Stimulated activated CD4-positive, alpha-beta T cell treated with anti-CD3 and anti-CD28 coated beads, TNF-alpha, amount 100 ng/mL, for 4 hours (primary cell): ENCODE data around the gene HELT.
A peak's percentile ranks its signal among the peaks of the same experiment; 100 is the strongest.
"Not testable (repeated sequence)": the region's sequence is repeated elsewhere in the genome, so short reads cannot be mapped to it uniquely, and the experiment has no call there.

Source experiments
- DNase-seq, 3 experiments: peaks; one replicate each; pipeline ENCODE4 v3.0.0-alpha.2; 2020; ENCODE audit warnings: low read depth in 3 of 3

HELT gene

DNA sequence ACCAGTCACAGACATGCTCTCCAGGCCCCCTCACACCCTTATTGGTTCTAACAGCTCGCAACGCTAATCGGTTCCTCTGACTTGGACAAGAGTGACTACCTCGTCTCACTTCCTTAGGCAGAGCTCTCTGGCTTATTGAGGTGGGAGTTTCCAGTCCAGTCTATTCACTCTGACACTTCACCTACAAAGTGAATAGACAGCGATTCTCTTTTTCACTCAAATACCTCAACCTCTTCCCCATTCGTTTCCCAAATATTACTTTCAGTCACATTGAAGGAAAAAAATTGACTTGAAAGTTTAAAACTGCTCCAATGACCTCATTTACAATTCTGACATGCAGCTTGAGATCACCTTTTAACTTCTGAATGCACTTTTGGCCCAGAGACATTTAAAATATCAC, 17.7 kb downstream of the HELT start:
- no peak for DNase-seq

DNA sequence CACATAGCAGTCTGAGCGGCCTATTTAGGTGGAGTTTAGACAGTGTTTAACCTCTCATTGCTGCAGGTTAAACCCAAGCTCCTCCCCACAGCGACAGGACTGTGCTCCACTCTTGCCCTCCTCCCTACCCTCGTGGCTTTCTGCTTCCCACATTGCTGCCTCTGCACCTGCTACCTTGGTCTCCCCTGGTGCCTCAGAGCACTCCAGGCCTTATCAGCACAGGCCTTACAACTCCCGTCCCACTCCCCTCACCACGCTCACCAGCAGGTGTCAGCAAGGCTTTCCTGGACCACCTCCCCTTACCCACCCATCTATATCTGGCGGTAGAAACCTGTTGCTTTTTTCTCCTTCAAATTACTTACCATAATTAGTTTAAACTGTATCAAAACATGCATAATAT, 18.6 kb downstream of the HELT start:
- DNase-seq = no peak

DNA sequence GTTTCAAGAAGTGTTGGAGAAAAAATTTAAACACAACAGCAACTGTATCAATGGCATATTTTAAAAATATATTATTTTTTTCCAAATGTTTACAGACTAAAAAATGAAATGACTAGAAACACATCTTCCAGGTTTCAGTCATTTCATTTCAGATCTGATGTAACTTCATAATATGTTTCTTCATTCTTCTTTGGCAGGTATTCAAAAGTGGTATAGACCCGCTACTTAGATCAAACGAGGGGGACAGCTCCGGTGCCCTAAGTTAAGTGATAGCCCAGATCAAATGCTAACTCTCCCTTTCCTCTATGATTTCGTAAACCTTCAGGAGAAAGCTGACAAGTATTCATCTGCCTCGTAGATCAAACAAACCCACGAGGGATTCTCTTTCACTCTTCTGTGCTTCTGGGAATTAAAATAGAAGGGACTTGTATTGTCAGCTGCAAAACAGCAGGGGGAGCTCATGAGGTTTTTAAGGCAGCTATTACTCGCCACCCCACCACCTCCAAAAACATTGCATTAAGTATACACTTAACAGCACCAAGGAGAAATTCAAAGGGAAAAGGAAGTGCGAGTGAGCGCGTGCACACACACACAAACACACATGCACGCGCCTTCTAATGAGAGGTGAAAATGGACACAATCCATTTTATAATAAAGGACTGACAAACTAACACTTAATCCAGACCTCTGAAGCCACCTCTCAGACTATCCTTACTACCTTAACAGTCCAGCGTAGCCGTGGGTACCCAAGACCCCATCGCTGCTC, 21.4 kb downstream of the HELT start:
- DNase-seq = peak in 1 of 3 experiments; percentile 21

DNA sequence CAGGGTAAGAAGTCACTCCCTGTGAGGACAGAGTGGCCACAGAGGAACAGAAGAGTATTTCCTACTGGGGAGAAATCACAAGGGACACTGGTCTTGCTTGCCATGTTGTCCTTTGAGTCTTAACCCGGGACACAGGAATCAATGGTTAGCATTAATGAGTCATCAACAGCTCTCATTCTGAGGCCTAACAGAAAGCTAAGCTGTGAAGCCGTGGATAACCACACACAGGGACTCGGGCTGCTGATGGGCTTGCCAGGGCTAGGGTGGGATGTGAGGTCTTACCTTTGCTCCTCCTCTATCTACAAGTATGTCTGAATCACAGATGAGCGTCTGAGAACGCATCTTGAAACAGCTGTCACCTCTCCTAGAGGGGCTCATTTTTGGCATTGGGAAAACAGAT, 22.2 kb downstream of the HELT start:
- DNase-seq = no peak

DNA sequence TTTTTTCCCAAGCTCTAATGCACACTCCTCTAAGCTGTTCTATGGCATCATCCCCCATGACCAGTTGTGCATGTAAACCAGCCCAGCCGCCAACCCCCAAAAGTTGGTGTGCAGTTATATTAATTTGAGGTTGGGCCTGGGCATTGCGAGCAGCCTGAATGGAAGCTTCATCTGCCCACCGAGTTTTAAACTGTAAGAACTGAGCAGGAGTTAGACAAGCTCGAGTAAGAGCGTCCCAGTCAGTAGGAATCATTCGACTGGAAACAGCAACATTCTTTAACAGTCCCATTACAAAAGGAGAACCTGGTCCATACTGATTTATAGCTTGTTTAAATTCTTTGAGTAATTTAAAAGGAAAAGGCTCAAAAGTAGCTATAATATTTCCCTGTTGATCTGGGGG, 32.0 kb downstream of the HELT start:
- not testable (repeated sequence) for DNase-seq

DNA sequence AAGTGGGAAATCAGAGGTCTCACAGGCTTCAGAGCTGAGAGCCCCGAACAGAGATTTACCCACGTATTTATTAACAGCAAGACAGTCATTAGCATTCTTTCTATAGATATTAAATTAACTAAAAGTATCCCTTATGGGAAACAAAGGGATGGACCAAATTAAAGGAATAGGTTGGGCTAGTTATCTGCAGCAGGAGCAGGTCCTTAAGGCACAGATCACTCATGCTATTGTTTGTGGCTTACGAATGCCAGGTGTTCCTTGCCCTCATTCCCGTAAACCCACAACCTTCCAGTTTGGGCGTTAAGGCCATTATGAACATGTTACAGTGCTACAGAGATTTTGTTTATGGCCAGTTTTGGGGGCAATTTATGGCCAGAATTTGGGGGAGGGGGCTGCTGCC, 33.0 kb downstream of the HELT start:
- DNase-seq = not testable (repeated sequence)

DNA sequence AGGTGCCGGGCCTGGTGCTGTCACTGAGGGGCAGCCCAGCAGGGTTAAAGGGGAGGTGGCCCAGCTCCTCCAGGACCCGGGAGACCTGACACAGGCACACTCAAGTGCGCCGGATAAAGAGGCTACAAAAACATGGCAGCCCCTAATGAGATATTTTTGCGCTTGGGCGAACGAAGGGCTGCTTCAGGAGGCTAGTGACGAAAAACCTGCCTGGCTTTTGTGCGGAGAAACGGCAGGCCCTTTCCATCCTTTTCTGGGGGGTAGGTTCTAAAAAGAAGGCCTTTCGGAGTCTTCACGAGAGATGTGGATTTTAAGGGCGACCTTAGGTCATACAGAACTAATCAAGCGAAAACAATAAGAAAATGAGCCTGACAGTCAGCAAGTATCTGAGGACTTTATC, 35.5 kb downstream of the HELT start:
- no peak for DNase-seq

DNA sequence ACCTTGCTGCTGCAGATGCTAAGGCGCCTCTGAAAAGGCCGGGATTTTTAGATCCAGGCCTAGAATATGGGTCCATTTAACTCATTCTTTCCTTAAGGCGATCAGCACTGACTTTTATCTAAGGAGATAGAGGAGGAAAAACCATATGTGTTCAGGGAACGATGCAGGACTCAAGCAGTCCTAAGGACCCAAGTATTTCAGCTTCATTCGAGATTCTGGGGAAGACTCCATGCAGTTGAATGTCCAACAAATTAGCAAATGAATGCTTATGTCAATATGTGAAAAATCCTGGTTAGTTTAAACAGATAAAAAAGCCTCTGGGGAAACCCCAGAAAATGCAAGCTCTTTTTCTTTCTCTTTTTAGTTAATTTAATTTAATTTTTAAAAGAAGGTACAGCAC, 36.0 kb downstream of the HELT start:
- no peak for DNase-seq

DNA sequence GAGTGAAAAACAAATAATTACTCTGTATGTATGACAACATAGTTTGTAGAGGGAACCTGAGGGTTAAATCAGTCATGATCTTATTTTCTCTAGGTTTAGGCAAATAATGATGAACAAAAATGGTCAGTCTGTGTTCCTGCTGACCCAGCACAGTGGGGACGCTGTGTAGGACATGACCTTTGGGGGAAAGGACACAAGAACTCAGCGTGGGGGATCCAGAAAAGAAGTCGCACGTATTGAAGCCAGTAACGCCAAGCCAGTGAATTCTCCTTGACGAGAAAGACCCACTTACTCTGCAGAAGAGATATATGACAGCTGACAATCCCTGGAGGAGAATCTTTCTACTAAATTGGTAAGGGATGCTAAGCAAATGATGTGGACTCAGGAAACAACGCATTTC, 36.6 kb downstream of the HELT start:
- DNase-seq = no peak

DNA sequence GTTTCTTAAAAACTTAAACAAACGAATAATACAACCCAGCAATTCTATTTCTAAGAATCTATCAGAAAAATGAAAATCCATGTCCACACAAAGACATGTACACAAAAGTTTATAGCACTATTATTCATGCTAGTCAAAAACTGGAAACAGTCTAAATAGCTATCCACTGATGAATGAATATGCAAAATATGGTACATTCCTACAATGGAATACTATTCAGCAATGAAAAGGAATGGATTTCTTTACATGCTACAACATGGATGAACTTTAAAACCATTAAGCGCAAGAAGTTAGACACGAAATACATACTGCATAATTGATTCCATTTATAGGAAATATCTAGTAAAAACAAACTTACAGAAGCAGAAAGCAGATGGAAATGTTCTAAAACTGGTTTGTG, 43.3 kb downstream of the HELT start:
- DNase-seq = no peak

DNA sequence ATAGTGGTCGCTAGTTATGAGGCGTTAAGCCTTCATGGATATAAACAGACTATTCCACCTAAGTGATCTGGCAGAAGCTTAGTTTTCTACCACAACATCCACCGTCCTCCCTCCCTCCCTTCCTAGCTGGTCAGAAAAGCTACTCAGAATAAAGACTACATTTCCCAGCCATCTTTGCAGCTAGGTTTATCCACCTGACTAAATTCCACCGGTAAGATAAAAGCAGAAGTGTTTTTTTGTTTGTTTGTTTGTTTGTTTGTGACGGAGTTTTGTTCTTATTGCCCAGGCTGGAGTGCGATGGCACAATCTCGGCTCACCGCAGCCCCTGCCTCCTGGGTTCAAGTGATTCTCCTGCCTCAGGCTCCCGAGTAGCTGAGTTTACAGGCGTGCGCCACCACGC, 44.3 kb downstream of the HELT start:
- no peak for DNase-seq

DNA sequence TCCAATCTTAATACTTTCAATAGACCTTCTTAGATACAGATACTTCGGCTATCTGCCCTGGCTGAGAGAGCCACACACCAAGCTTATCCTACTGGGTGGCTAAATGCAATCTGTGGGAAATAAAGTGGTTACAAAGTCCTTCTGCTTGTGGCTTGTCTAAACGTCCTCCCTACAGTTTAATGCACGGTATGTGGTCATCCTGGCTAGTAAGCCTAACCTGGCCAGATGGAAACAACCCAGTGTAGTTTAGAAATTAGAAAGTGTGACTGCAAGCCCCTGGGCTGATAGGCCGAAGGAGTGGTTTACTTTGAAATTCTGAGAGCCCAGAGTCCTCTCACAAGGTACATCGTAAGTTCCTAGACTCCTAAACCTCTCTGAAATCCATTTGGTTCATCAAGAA, 47.9 kb downstream of the HELT start:
- no peak for DNase-seq

DNA sequence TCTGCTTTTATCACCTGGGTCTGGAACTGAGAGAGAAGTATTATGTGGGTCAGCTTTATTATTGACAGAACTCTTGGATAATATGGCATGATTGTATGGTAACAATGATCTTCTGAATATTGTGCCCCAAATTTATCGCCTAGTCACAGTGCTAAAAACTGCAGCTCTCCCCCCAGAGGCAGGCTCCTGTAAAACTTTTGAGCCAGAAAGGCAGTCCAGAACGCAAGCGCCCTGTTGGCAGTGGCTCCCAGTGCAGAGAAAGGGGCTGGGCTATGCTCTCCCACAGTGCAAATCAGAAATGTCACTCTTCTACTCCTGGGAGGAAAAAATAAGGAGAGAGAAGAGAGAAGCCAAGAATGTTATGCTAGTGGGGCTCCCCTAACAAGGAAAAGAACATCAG, 50.5 kb downstream of the HELT start:
- no peak for DNase-seq
